Measurements from ENCODE around the gene ACCS. TPM values are rescaled to one million over a fixed set of nuclear protein-coding genes. Genes with fewer than 3 reads are reported as not detected.

The ACCS gene
- total and polyA plus RNA-seq, 7 donors, result 1.5 to 7.1 (median 3.5) TPM

Other genes with a start within 250 kb of the ACCS start
- 10 to 100 TPM; 27.4 to 43.1 (median 37.9) TPM for gene ALKBH3, start 185.4 kb upstream of the ACCS start, total RNA-seq
- gene ALKBH3, start 185.4 kb upstream of the ACCS start, polyA plus RNA-seq, result 10 to 100 TPM; 28.3 to 47.1 (median 28.8) TPM
- gene C11orf96, start 123.6 kb upstream of the ACCS start, total RNA-seq, result 100 to 1,000 TPM in 1 of 4 donors, 10 to 100 TPM in 3; 16.5 to 122 (median 61.0) TPM
- 10 to 100 TPM in 1 of 3 donors, 1 to 10 TPM in 2; 8.5 to 13.2 (median 10.0) TPM for gene C11orf96, start 123.6 kb upstream of the ACCS start, polyA plus RNA-seq
- not detected for gene ACCSL, start 18.3 kb upstream of the ACCS start, total RNA-seq
- gene ACCSL, start 18.3 kb upstream of the ACCS start, polyA plus RNA-seq, result under 1 TPM in 1 of 3 donors, not detected in 2; 0.01 TPM
- gene EXT2, start 29.4 kb downstream of the ACCS start, total RNA-seq, result 10 to 100 TPM; 21.4 to 23.5 (median 21.6) TPM
- 10 to 100 TPM; 11.0 to 15.1 (median 13.1) TPM for gene EXT2, start 29.4 kb downstream of the ACCS start, polyA plus RNA-seq
- under 1 TPM in 3 of 4 donors, not detected in 1; 0.11 to 0.21 (median 0.17) TPM for gene ALX4, start 243.9 kb downstream of the ACCS start, total RNA-seq
- under 1 TPM; 0.04 to 0.23 (median 0.06) TPM for gene ALX4, start 243.9 kb downstream of the ACCS start, polyA plus RNA-seq